OCI-LY1 (cell line): ENCODE data around the gene CHAD.

Source experiments
- H2AFZ ChIP-seq: fragments of 200-600 bp; sonication (generic), shearing (Covaris generic); 2 replicates; pipeline ENCODE4 v1.6.0; 2014; ENCODE audit warnings: antibody characterized with exemption, mild to moderate bottlenecking, low read length
- H3F3A ChIP-seq: fragments of 200-600 bp; sonication (generic), shearing (Covaris generic); 2 replicates; pipeline ENCODE4 v1.6.0; 2014; ENCODE audit warnings: mild to moderate bottlenecking, antibody characterized with exemption, low read length, moderate library complexity; ENCODE audit not compliant: insufficient read depth
- H3K27ac ChIP-seq: fragments of 200-600 bp; sonication (generic); 2 replicates; pipeline ENCODE4 v1.5.1; 2014; ENCODE audit warnings: low read length, mixed run types, mild to moderate bottlenecking, low read depth; ENCODE audit not compliant: poor library complexity, severe bottlenecking
- H3K27me3 ChIP-seq: fragments of 200-600 bp; sonication (generic); 2 replicates; pipeline ENCODE4 v1.6.0; 2014; ENCODE audit warnings: antibody characterized with exemption, mild to moderate bottlenecking, low read length, moderate library complexity; ENCODE audit not compliant: insufficient read depth
- H3K36me3 ChIP-seq: fragments of 200-600 bp; sonication (generic); 2 replicates; pipeline ENCODE4 v1.6.1; 2014; ENCODE audit warnings: mild to moderate bottlenecking, antibody characterized with exemption, low read length, moderate library complexity, mixed read lengths; ENCODE audit not compliant: insufficient read depth
- H3K4me1 ChIP-seq: fragments of 200-600 bp; sonication (generic); 2 replicates; pipeline ENCODE4 v1.5.1; 2014; ENCODE audit warnings: mild to moderate bottlenecking, low read length, moderate library complexity; ENCODE audit not compliant: insufficient read depth, severe bottlenecking
- H3K4me2 ChIP-seq: fragments of 200-600 bp; sonication (generic), shearing (Covaris generic); 2 replicates; pipeline ENCODE4 v1.6.1; 2014; ENCODE audit warnings: low read length
- H3K4me3 ChIP-seq: fragments of 200-600 bp; sonication (generic); 2 replicates; pipeline ENCODE4 v1.5.1; 2014; ENCODE audit warnings: low read length, low read depth, mild to moderate bottlenecking, mixed read lengths; ENCODE audit not compliant: poor library complexity, severe bottlenecking
- H3K79me2 ChIP-seq: fragments of 200-600 bp; shearing (Covaris generic); 2 replicates; pipeline ENCODE4 v1.6.1; 2016; ENCODE audit warnings: mixed run types, low read length, mixed read lengths; ENCODE audit not compliant: insufficient read depth
- H3K9ac ChIP-seq: fragments of 200-600 bp; sonication (generic), shearing (Covaris generic); 2 replicates; pipeline ENCODE4 v1.6.1; 2014; ENCODE audit warnings: mild to moderate bottlenecking, low read length, mixed read lengths
- H3K9me2 ChIP-seq: fragments of 200-600 bp; sonication (generic), shearing (Covaris generic); 2 replicates; pipeline ENCODE4 v1.6.1; 2014; ENCODE audit warnings: low read depth, mild to moderate bottlenecking, low read length, mixed read lengths
- H3K9me3 ChIP-seq: fragments of 200-600 bp; shearing (Covaris generic); 2 replicates; pipeline ENCODE4 v1.6.1; 2014; ENCODE audit warnings: low read length, mixed read lengths
- H4K20me1 ChIP-seq: fragments of 200-600 bp; sonication (generic), shearing (Covaris generic); 2 replicates; pipeline ENCODE4 v1.6.0; 2016; ENCODE audit warnings: mild to moderate bottlenecking, low read length; ENCODE audit not compliant: insufficient read depth
- EZH2 ChIP-seq: fragments of 200-600 bp; sonication (generic), shearing (Covaris generic); IDR thresholded peaks from 2 replicates; pipeline ENCODE4 v1.8.0; 2017; ENCODE audit warnings: borderline replicate concordance, mixed run types, mild to moderate bottlenecking, antibody characterized with exemption, low read length, moderate library complexity, mixed read lengths
- TF ChIP-seq, protein P1 (sequence below): fragments of 200-600 bp; sonication (generic), shearing (Covaris generic); IDR thresholded peaks from 2 replicates; pipeline ENCODE4 v1.5.1; 2017; ENCODE audit warnings: mild to moderate bottlenecking, antibody characterized with exemption, low read length, moderate library complexity, mixed read lengths

Gene CHAD

DNA sequence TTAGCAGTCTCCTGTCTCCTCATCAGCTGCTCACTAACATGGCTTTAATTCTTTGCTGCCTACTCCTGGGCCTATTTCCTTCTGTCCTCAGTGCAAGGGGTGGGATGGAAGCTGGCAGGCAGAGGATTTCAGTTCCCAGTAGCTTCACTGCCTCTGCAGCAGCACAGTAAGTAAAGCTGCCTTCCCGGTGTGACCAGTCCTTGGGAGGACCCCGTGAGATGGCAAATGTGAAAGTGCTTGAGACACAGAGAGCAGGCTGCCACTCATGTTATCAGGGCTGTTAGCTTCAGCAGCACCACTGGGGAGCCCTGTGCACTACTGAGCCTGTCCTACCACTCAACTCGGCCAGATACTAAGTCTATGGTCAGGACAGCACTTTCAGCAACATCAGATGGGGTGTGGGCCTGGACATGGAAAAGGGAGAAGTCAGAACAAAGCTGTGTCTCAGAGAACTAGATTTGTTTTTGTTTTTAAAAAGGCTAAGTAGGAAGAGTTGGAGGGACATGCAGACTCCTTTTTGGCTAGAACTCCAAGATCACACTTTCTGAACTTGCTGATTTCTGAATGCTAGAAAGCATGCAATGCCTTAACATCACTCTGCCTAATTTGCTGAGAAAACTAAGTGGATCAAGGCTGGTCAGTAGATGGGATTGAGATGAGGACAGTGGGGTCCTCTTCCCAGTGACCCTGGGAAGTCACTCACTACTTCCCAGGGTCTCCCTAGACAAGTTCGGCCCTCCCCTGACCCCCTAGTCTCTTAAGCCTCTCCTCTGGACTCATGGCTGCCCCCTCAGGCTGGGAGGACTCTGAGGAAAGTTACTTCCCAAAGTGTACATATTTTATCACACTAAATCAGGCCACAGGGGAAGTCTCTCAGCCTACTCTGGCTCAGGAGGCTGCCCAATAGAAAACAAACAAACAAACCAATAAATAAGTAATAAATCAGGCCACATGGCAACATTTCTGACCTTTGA lies 41.6 kb downstream of the CHAD start:
- H3K9ac ChIP-seq: peak overlapping the region; percentile 64
- H2AFZ ChIP-seq: no peak overlapping the region
- H3K36me3 ChIP-seq: no peaks in the 10 kb centered on the region
- H3K4me1 ChIP-seq: peaks cover 21% of the 10 kb centered on the region
- no peaks in the 10 kb centered on the region for H3F3A ChIP-seq
- TF ChIP-seq, protein P1, sequence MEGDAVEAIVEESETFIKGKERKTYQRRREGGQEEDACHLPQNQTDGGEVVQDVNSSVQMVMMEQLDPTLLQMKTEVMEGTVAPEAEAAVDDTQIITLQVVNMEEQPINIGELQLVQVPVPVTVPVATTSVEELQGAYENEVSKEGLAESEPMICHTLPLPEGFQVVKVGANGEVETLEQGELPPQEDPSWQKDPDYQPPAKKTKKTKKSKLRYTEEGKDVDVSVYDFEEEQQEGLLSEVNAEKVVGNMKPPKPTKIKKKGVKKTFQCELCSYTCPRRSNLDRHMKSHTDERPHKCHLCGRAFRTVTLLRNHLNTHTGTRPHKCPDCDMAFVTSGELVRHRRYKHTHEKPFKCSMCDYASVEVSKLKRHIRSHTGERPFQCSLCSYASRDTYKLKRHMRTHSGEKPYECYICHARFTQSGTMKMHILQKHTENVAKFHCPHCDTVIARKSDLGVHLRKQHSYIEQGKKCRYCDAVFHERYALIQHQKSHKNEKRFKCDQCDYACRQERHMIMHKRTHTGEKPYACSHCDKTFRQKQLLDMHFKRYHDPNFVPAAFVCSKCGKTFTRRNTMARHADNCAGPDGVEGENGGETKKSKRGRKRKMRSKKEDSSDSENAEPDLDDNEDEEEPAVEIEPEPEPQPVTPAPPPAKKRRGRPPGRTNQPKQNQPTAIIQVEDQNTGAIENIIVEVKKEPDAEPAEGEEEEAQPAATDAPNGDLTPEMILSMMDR: peak; percentile 71
- no peak for TF ChIP-seq EZH2
- no peaks in the 10 kb centered on the region for H3K9me2 ChIP-seq
- H3K9me3 ChIP-seq: no peaks in the 10 kb centered on the region
- peak overlapping the region; percentile 60 for H3K4me3 ChIP-seq
- peak overlapping the region; percentile 50 for H3K27ac ChIP-seq
- no peaks in the 10 kb centered on the region for H3K27me3 ChIP-seq
- H4K20me1 ChIP-seq: no peaks in the 10 kb centered on the region
- H3K79me2 ChIP-seq: no peaks in the 10 kb centered on the region
- peak overlapping the region; percentile 95 for H3K4me2 ChIP-seq

GRCh38 chr17:50426472-50426782 lies 42.3 kb downstream of the CHAD start:
- Histone ChIP-seq H3K4me1 (peaks cover 27% of the 10 kb centered on the region), H3K4me2 (peak overlapping the region; percentile 95), H3K27me3 (no peaks in the 10 kb centered on the region), H3K79me2 (no peaks in the 10 kb centered on the region), H3F3A (no peaks in the 10 kb centered on the region), H3K9me3 (no peaks in the 10 kb centered on the region), H2AFZ (no peak overlapping the region), H3K9ac (peak overlapping the region; percentile 64), H4K20me1 (no peaks in the 10 kb centered on the region), H3K4me3 (peak overlapping the region; percentile 60), H3K9me2 (no peaks in the 10 kb centered on the region), H3K36me3 (no peaks in the 10 kb centered on the region), H3K27ac (peak overlapping the region; percentile 50)
- TF ChIP-seq EZH2: no peak
- TF ChIP-seq, protein P1: no peak

- Histone ChIP-seq H3K9me2 (no peaks in the 10 kb centered on the region), H3K79me2 (no peaks in the 10 kb centered on the region), H3F3A (no peaks in the 10 kb centered on the region), H3K9me3 (no peaks in the 10 kb centered on the region), H3K27me3 (no peaks in the 10 kb centered on the region), H2AFZ (no peak within 1 kb of the TSS), H4K20me1 (no peaks in the 10 kb centered on the region), H3K4me3 (peak within 1 kb of the TSS; percentile 60), H3K9ac (peak within 1 kb of the TSS; percentile 64), H3K36me3 (no peaks in the 10 kb centered on the region), H3K4me2 (peak within 1 kb of the TSS; percentile 95), H3K4me1 (peaks cover 32% of the 10 kb centered on the region), H3K27ac (peak within 1 kb of the TSS; percentile 50)
- TF ChIP-seq EZH2: no peak
- TF ChIP-seq, protein P1: no peak
Observed at GRCh38 chr17:50425682-50426471, 42.8 kb downstream of the CHAD start, which contains the start of gene ACSF2. Gene ACSF2, plus strand, starts transcription at chr17:50426218. Its CDS starts 44 bp downstream, at chr17:50426262.
